ENCODE results near the gene NAV3.
"Not testable (repeated sequence)": the region's sequence is repeated elsewhere in the genome, so short reads cannot be mapped to it uniquely, and the experiment has no call there.

The NAV3 gene

GRCh38 chr12:78191611-78192010, 360.9 kb downstream of the NAV3 start:
- DNase-seq (ENCODE audit: low read depth), result no peak

- DNase-seq (ENCODE audit: low read depth), result no peak
Observed at GRCh38 chr12:78192979-78193378, 362.3 kb downstream of the NAV3 start.

GRCh38 chr12:78194448-78194847, 363.8 kb downstream of the NAV3 start:
- DNase-seq (ENCODE audit: low read depth), result no peak

GRCh38 chr12:78198896-78199295, 368.2 kb downstream of the NAV3 start:
- DNase-seq (ENCODE audit: low read depth), result no peak

- no peak for DNase-seq (ENCODE audit: low read depth)
Observed at GRCh38 chr12:78199926-78200325, 369.2 kb downstream of the NAV3 start.

- no peak for DNase-seq (ENCODE audit: low read depth)
Observed at GRCh38 chr12:78204926-78205325, 374.2 kb downstream of the NAV3 start.

- DNase-seq (ENCODE audit: low read depth), result no peak
Observed at GRCh38 chr12:78208092-78208491, 377.4 kb downstream of the NAV3 start.

- DNase-seq (ENCODE audit: low read depth), result no peak
Observed at GRCh38 chr12:78209846-78210505, 379.3 kb downstream of the NAV3 start.

GRCh38 chr12:78210506-78210860, 379.8 kb downstream of the NAV3 start:
- DNase-seq (ENCODE audit: low read depth), result no peak

GRCh38 chr12:78210894-78211302, 380.2 kb downstream of the NAV3 start:
- no peak for DNase-seq (ENCODE audit: low read depth)

- DNase-seq (ENCODE audit: low read depth), result no peak
Observed at GRCh38 chr12:78220811-78221210, 390.1 kb downstream of the NAV3 start.

- no peak for DNase-seq (ENCODE audit: low read depth)
Observed at GRCh38 chr12:78224154-78224553, 393.5 kb downstream of the NAV3 start.

GRCh38 chr12:78226763-78227162, 396.1 kb downstream of the NAV3 start:
- DNase-seq (ENCODE audit: low read depth), result no peak

- DNase-seq (ENCODE audit: low read depth), result no peak
Observed at GRCh38 chr12:78229591-78230101, 399.0 kb downstream of the NAV3 start.

GRCh38 chr12:78232756-78233155, 402.1 kb downstream of the NAV3 start:
- no peak for DNase-seq (ENCODE audit: low read depth)

- no peak for DNase-seq (ENCODE audit: low read depth)
Observed at GRCh38 chr12:78236264-78236663, 405.6 kb downstream of the NAV3 start.

GRCh38 chr12:78239544-78239943, 408.9 kb downstream of the NAV3 start:
- DNase-seq (ENCODE audit: low read depth), result no peak

GRCh38 chr12:78240827-78241226, 410.1 kb downstream of the NAV3 start:
- DNase-seq (ENCODE audit: low read depth), result no peak

GRCh38 chr12:78241446-78241845, 410.8 kb downstream of the NAV3 start:
- no peak for DNase-seq (ENCODE audit: low read depth)

- no peak for DNase-seq (ENCODE audit: low read depth)
Observed at GRCh38 chr12:78244916-78245507, 414.3 kb downstream of the NAV3 start.

- DNase-seq (ENCODE audit: low read depth), result no peak
Observed at GRCh38 chr12:78248321-78248720, 417.6 kb downstream of the NAV3 start.

- no peak for DNase-seq (ENCODE audit: low read depth)
Observed at GRCh38 chr12:78249578-78249977, 418.9 kb downstream of the NAV3 start.

- not testable (repeated sequence) for DNase-seq (ENCODE audit: low read depth)
Observed at GRCh38 chr12:78257662-78258061, 427.0 kb downstream of the NAV3 start.

- no peak for DNase-seq (ENCODE audit: low read depth)
Observed at GRCh38 chr12:78260976-78261375, 430.3 kb downstream of the NAV3 start.
